AG04450 (cell line): ENCODE data around the gene SPATA31E1. TPM values are rescaled to one million over a fixed set of nuclear protein-coding genes. Genes with fewer than 3 reads are reported as not detected.
A peak's percentile ranks its signal among the peaks of the same experiment; 100 is the strongest.

ENCODE experiments used
- CTCF ChIA-PET: fragments of 300-600, 350-600 bp; formaldehyde crosslinking; extraction: SDS; loops from one replicate; lab custom pipeline; 2022; ENCODE audit warnings: antibody characterized with exemption, inconsistent platforms; lab: Charles Lee
- POLR2A ChIA-PET: fragments of 350-600 bp; formaldehyde crosslinking; extraction: SDS; loops from one replicate; lab custom pipeline; 2021; ENCODE audit warnings: antibody characterized with exemption, inconsistent platforms; lab: Yijun Ruan, JAX
- DNase-seq: peaks from one replicate; pipeline ENCODE4 v3.0.0-alpha.2; 2011; ENCODE audit warnings: low read depth, low spot score
- H3K27ac ChIP-seq: one replicate; pipeline ENCODE4 v1.5.1; 2012; ENCODE audit warnings: low read depth, low read length, control low read depth
- H3K27me3 ChIP-seq: one replicate; pipeline ENCODE4 v1.6.0; 2012; ENCODE audit warnings: low read length; ENCODE audit not compliant: control insufficient read depth, insufficient read depth
- H3K4me3 ChIP-seq: 2 replicates; pipeline ENCODE4 v1.5.1; 2011; ENCODE audit warnings: mild to moderate bottlenecking, low read depth, low read length, control low read depth
- H3K9me3 ChIP-seq: 2 replicates; pipeline ENCODE4 v1.5.1; 2012; ENCODE audit warnings: low read length; ENCODE audit not compliant: control insufficient read depth, insufficient read depth
- polyA minus RNA-seq: library from RNA; depleted of rRNA, polyadenylated mRNA; stranded (reverse); fragments of >200 nt; gene quantifications from 2 replicates; pipeline ENCODE4 v1.2.3, GENCODE V29; 2011; rRNA and poly(A)+ RNA removed
- polyA plus RNA-seq: library from polyadenylated mRNA; depleted of rRNA; stranded (reverse); fragments of >200 nt; gene quantifications from 2 replicates; pipeline ENCODE4 v1.2.3, GENCODE V29; 2011; rRNA removed
- TF ChIP-seq, protein P1 (sequence below): IDR thresholded peaks from 2 replicates; pipeline ENCODE4 v1.5.1; 2011; ENCODE audit warnings: low read depth, low read length, control low read depth, inconsistent platforms

Gene SPATA31E1
- polyA plus RNA-seq (0.02 and 0.07 TPM in 2 replicates), polyA minus RNA-seq (0.09 TPM in 2 replicates)

- Histone ChIP-seq H3K9me3 (peaks cover 6% of the 10 kb centered on the region), H3K27ac (no peak within 1 kb of the TSS), H3K4me3 (no peak within 1 kb of the TSS), H3K27me3 (no peaks in the 10 kb centered on the region)
- CTCF ChIA-PET, result interaction anchor here (1.1 to 1.7 kb wide), 2 partner anchors 198 to 199 kb away, joined by 3 to 5 read pairs; no protein-coding TSS in a partner anchor
- TF ChIP-seq, protein P1, sequence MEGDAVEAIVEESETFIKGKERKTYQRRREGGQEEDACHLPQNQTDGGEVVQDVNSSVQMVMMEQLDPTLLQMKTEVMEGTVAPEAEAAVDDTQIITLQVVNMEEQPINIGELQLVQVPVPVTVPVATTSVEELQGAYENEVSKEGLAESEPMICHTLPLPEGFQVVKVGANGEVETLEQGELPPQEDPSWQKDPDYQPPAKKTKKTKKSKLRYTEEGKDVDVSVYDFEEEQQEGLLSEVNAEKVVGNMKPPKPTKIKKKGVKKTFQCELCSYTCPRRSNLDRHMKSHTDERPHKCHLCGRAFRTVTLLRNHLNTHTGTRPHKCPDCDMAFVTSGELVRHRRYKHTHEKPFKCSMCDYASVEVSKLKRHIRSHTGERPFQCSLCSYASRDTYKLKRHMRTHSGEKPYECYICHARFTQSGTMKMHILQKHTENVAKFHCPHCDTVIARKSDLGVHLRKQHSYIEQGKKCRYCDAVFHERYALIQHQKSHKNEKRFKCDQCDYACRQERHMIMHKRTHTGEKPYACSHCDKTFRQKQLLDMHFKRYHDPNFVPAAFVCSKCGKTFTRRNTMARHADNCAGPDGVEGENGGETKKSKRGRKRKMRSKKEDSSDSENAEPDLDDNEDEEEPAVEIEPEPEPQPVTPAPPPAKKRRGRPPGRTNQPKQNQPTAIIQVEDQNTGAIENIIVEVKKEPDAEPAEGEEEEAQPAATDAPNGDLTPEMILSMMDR, result no peak
- POLR2A ChIA-PET, result no interaction called here
- DNase-seq, result no peak
Observed at GRCh38 chr9:87882627-87883026, at the start of gene SPATA31E1. Gene SPATA31E1 (plus strand): TSS chr9:87882877. CDS start chr9:87882892, 15 bp downstream.

DNA sequence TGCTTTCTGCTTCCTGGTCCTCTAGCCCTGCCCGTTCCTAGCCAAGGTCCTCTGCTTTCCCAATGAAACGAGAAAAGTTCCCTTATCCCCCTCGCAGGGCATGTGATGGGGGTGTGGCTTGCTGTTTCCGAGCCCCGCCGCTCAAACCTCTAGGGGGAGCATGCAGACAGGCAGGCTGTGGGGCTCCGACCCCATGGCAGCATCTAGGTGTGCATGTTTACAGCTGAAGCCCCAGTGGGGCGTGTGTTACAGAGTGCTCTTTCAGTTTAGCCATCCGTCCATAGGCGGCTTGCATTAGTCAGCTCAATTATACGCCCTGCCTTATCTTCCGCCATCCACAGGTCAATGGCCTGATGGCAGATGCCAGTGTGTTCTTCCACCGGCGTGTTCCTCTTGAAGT, 48.3 kb upstream of the SPATA31E1 start:
- Histone ChIP-seq H3K27me3 (peaks cover 2% of the 10 kb centered on the region), H3K4me3 (no peak overlapping the region), H3K27ac (no peak overlapping the region), H3K9me3 (no peaks in the 10 kb centered on the region; the same call in 1 of the 2 replicates)
- DNase-seq, result no peak
- CTCF ChIA-PET, result interaction anchor here (1.3 kb wide), 1 partner anchor 22 kb away, joined by 5 read pairs; no protein-coding TSS in a partner anchor
- TF ChIP-seq, protein P1, result peak; percentile 18; the same call in 1 of the 2 replicates
- POLR2A ChIA-PET, result no interaction called here

GRCh38 chr9:87836536-87836935, 46.1 kb upstream of the SPATA31E1 start:
- no peak overlapping the region for H3K4me3 ChIP-seq
- TF ChIP-seq, protein P1, result no peak
- POLR2A ChIA-PET, result no interaction called here
- DNase-seq, result no peak
- H3K27ac ChIP-seq, result no peak overlapping the region
- H3K9me3 ChIP-seq, result no peaks in the 10 kb centered on the region; the same call in 1 of the 2 replicates
- peaks cover 2% of the 10 kb centered on the region for H3K27me3 ChIP-seq
- CTCF ChIA-PET, result no interaction called here

- Histone ChIP-seq H3K9me3 (no peaks in the 10 kb centered on the region; the same call in 1 of the 2 replicates), H3K27me3 (peaks cover 2% of the 10 kb centered on the region), H3K27ac (no peak overlapping the region), H3K4me3 (no peak overlapping the region)
- ChIA-PET POLR2A (no interaction called here), CTCF (interaction anchor here (0.6 kb wide), 1 partner anchor 25 kb away, joined by 3 read pairs; no protein-coding TSS in a partner anchor)
- TF ChIP-seq, protein P1, result no peak
- no peak for DNase-seq
Observed at GRCh38 chr9:87836951-87837705, 45.5 kb upstream of the SPATA31E1 start.

GRCh38 chr9:87840134-87840533, 42.5 kb upstream of the SPATA31E1 start:
- Histone ChIP-seq H3K27me3 (no peaks in the 10 kb centered on the region), H3K4me3 (no peak overlapping the region), H3K9me3 (peaks cover 2% of the 10 kb centered on the region; the same call in 1 of the 2 replicates), H3K27ac (no peak overlapping the region)
- TF ChIP-seq, protein P1, result no peak
- CTCF ChIA-PET, result no interaction called here
- no peak for DNase-seq
- POLR2A ChIA-PET, result no interaction called here
